Measurements from ENCODE around the gene BACH2.
"Not testable (repeated sequence)": the region's sequence is repeated elsewhere in the genome, so short reads cannot be mapped to it uniquely, and the experiment has no call there.

Gene BACH2

DNA sequence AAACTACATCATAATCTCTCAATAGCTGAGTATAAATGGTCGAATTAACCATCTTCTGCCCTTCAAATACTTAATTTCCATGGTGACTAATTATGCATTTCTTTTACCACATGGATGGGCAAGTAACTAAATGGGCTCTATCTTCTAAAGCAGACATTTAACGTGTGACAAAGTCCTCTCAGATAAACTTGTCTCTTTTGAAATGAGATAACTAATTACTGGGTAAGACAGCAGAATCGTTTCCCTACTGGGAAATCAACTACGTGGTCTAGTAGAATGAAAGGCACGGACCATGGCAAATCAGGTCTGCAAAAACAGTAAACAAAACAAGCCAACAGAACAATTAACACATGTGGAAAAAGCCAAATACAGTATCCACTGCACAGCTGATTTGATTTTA, 137.7 kb downstream of the BACH2 start:
- no peak for DNase-seq (ENCODE audit: low read depth, low spot score)

DNA sequence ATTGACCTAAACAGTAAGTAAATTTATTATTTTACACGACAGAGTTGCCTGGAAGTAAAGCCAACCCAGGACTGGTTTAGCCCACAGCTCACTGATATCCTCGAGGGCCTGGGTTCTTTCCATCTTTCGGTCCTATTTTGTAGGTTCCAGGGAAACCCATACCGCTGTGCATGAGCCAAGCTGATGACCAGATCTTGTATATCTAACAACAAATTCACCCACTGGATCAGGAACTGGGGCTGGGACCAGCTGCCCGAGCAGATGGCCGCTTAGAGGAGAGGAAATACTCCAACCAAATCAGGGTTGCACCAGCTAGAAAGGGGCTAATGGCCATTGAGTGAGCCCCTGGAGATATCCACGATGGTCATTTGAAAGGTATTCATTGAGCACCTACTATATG, 139.2 kb downstream of the BACH2 start:
- no peak for DNase-seq (ENCODE audit: low read depth, low spot score)

DNA sequence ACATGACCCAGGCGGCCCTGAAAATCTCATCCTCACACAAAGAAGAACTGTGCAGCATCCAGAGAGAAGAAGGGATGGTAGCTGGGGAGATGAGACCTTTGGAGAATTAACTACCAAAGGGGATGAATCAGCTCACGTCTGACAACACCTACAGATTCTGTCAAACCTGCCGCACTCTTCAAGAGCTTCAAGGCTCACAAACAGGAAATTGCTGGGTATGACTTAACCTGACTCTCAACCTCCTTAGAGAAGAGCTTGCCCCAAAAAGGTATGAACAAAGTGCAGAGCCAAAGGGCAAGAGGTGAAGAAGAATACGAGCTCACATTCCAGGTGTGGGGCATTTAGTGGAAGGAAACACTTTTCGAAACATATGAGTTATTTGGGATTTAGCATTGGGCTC, 139.8 kb downstream of the BACH2 start:
- no peak for DNase-seq (ENCODE audit: low read depth, low spot score)

DNA sequence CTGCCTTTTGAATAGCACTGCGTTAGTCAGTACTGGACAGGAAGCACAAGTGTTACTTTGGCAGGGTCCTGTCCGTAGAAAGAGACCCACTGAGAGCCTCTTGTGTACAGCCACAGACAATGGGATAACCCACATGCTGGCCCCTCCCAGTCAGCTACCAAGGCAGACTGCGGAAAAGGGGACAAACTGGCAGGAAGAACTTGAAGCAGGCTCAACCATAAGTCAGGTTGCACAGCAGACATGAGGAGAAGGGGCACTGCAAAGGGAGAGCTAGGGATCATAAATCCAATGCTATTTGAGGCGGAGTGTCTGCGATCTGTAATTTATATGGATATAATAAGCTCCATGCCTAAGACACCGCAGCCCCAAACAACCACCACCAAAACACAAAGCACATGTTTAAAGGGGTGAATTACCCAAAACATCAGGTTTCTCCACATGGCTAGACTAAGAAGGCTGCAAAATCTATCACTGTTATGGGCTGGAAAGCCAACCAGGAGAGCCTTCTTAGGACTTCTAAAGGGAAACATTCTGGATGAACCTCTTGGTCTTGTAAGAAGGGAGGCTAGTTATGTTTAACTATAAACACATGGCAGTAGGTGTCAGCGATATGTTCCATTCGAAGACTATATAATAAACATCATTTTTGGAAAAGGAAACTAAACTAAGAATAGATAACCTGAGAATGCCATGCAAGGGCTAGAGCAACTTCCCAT, 141.7 kb downstream of the BACH2 start:
- no peak for DNase-seq (ENCODE audit: low read depth, low spot score)

DNA sequence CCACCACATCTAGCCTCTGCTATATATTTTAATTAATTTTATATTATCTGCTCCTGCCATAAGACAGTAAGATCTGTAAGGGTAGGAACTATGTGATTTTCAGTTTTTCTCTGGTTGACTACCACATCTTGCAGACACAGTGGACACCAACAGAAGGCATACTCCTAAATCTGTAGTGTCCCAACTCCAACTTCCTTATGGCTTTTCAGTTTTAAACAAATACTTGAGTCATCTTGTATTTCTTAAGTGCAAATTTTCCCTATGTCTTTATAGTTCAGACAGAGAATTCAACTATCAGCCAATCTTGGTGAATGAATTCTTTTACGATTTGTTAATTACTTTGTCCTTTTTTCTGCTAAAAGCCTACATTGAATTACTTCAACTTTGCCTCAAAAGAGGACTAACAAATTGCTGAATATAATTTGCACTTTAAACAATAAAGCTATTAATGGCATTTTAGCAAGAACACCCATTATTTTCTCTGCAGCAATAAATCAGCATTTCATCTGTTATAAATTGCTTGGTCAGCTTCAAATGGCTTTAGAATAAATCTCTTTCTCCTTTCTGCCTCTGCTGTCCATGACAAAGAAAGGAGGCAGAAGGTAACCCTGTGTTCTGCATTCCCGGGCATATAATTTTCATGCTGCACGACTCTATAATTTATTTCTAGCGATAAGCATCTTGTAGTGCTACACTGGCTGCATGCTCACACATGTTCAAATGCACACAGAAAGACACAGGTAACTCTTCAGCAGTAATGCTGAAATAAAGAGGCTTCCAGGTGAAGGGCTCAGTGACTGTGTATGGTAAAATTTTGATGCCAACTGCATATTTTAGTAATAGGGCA, 144.8 kb downstream of the BACH2 start:
- DNase-seq (ENCODE audit: low read depth, low spot score), result no peak

DNA sequence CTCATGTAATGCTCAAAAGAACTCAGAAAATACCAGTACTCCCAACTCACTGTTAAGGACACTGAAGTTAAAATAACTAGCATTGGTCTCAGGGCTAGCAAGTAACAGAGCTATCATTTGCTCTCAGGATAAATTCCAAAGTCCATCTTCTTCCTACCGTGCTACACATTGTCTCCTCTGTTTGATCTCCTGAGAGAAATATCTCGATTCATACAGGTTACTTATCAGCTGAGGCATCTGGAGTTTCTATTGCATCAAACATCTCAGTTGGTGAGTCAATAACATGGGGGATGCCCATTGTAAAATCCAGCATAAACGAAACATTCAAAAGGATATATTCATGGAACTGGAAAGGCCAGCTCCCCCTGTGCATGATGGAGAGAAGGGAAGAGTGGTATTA, 147.4 kb downstream of the BACH2 start:
- DNase-seq (ENCODE audit: low read depth, low spot score), result no peak

DNA sequence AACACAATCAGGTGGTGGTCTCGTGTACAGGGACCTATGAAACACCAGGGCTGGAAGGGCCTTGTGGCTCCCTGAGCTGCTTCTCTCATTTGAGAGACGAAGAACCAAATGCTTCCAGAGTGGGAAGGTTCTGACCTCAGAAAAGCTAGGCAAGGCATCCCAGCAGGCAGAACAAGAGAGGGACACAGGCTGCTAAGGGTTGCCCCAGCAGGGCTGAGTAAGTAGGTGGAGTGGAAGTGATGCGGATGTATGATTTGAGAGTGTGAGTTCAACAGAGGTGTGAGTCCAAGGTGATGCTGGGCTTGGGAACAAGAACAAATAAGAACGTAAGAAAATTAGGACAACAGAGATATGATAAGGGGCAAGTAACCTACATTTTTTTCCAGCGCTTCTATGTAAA, 147.8 kb downstream of the BACH2 start:
- no peak for DNase-seq (ENCODE audit: low read depth, low spot score)

DNA sequence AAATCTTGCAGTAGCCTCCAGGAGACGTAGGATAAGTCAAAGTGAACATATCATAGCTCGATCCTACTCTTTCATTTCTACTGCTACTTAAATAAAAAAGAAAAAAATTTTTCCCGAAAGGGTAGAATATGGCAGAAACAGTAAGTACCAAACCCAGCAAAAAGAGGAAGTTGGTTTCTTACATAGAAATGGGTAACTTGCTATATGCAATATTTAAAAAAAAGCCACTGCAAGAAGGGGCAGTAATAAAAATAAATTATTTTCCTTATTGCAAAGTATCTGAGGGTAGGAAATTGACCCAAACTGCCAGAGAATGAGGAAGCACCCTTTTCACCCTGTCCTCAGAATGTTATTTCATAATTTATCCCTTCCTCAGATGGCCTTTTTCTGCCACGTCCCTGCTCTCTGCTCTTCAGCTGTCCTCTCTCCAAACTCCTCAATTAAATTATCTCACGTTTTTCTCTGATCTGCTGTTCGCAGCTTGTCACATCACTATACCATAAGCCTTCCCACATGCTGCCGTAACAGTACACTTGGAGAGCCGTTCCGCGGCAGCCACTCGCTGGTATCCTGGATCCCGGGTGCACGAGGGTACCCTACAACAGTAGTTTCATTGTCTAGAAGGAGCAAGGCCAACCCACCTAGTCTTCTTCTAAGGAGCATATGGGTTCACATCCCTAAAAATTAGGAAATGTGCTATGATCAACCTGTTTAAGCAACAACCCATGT, 149.6 kb downstream of the BACH2 start:
- no peak for DNase-seq (ENCODE audit: low read depth, low spot score)

DNA sequence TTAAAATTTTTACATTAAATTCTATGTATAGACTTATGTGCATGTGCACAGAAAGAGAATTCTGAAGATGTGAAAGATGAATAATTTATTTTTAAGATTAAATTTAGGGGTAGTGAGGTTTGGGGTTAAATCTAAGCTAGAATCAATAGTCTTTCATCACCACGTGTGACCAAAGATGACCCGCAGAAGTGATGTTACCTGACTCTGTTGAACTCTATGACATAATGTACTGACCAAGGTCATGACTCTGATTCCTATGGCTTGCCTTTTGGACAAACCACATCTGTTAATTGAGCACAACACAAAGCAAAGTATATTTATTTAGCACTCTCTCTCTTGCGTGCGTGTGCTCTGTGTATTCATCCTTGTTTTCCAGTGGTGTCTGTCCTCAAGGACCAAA, 150.6 kb downstream of the BACH2 start:
- DNase-seq (ENCODE audit: low read depth, low spot score), result no peak

DNA sequence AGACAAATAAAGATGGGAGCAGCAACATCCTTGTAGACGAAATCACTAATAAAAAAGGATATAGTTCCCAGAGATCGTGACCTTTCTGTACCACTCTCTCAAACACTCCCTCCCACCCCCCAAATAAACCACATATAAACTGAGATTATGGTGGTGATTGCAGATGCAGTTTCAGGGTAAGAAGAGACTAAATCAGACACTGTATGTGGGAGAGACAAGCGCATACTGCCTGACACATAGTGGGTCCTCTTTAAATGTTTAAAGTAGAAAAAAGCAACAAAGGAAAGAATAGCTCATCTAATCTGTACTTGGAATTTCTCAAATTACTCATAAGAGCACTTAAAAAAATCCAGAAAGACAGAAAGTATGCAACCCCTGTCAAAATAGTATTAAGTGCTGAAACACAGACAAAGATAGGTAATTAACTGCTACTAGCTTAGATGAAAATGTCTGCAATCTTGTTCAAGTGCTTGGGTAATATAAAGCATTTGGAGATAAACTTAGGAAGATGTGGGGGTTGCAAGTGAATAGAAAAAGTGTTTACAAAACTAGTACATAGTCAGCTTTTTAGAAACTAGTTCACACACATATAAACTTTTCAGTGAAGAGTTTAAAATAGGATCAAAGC, 151.6 kb downstream of the BACH2 start:
- no peak for DNase-seq (ENCODE audit: low read depth, low spot score)

DNA sequence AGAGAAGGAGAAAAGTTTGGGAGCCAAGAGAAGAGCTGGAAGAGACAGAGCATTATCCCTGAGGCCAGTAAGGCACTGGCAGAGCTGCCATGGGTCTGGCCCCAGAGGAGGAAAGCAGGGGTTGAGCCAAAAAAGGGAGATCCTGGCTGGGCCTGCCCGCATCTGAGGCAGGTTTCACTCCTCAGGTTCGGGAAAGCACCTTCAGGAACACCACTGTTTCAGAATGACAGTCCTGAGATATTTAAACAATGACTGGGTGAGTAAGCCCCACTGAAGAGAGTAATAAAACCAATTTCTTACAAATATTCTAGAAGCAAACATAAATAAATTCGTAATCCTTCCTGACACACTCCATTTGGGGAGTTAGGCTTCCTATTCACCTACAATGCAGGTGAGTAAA, 152.2 kb downstream of the BACH2 start:
- DNase-seq (ENCODE audit: low read depth, low spot score), result no peak

DNA sequence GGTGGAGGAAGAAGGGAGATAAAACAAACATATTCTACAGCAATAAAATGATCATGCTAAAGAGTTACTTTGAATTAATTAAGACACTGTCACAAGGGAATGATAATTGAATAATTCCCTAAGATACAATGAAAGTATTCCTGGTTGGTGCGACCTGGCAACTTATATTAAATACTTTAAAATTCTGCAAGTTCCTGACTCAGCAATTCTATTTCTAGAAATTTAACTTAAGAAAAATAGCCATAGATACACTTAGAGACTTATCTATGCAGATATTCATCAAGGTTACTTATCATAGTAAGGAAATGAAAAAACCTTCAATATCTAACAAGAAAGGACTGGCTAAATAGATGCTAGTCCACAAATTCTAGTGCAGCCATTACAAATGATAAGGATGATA, 156.0 kb downstream of the BACH2 start:
- no peak for DNase-seq (ENCODE audit: low read depth, low spot score)

DNA sequence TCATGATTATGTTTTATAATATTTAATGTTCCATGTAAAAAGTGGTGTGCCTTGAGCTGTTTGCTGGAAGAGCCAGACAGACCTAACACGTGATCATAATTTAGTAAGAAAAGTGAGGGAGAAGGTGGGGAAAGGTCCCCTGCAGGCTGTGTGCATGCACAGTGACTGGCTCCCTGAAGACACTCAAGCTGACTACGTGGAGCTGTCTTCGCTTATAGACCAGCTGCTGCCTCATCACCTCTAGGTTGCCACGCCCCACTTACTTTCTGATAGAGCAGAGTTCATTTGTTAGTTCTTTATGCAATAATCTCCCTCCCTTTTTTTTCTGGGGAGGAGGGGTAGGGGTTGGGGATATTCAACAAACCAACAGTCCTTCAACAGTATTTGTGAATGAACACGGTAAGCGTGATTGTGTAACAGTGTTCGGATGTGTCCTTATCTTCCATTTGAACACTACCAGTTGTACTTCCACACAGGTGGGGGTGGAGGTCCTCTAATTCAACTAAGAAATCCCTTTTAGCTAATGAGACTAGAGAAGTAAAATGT, 157.3 kb downstream of the BACH2 start:
- no peak for DNase-seq (ENCODE audit: low read depth, low spot score)

DNA sequence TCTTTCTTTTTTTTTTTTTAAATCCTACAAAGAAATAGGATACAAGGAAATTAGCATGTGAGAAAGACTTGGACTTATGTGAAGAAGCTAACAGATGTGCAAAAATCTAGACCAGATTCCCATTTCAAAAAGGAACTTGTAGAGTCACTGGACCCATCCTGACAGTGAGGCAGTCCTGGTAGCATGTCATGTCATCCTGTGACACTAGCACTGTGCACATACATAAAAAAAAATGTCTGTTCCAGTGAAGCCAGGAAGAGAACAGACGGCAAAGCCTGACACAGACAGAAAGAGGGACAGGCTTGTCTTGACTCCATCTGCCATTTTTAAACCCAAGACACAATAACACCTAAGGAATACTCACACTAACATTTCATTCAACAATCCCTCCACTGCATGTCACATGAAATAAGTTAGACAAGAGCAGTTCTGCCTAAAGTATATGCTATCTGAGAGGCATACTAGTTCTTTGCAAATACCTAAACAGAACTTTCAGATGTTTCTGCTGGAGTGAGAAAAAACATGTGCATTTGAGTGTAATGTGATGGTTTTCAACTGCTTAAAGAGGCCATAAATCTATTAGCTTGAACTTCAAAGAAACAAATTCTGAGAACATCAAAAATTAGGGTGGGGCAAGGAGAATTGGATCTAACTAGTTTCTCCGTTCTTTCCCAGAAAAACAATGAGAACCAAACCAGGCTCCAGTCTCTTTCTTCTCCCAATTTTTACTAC, 159.6 kb downstream of the BACH2 start:
- no peak for DNase-seq (ENCODE audit: low read depth, low spot score)

DNA sequence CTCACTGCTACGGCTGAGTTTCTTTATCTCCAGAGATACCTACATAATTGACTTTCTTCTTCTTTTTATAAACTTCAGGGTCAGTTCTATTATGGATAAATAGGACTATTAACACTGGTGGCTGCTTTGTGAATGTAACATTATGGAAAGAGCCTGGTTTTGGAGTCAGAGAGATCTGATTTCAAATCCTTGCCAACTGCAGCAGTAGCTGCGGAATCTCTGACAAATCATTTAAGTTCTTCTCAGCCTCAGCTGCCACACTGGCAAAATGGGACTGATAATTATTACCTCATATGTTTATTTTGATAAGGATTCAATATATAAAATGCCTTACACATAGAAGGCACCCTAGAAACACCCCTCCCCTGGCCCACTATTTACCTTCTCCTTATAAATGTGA, 160.5 kb downstream of the BACH2 start:
- no peak for DNase-seq (ENCODE audit: low read depth, low spot score)

DNA sequence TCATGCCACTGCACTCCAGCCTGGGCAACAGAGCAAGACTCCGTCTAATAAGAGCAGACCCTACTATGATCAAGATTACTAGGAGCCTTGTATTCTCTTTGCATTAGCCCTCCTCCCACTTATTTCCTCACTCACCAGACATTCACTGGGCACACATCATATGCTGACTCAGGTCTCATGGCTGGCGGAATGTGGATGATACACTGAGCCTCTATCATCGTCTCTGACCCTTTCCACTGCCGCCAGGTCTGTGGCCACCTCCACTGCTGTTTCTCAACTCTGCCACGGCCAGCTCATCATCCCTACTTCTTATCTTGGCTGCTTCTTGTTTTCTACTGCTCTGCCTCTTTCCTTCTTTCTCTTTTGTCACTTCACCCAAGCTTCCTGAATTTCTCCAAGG, 161.0 kb downstream of the BACH2 start:
- DNase-seq (ENCODE audit: low read depth, low spot score), result no peak

DNA sequence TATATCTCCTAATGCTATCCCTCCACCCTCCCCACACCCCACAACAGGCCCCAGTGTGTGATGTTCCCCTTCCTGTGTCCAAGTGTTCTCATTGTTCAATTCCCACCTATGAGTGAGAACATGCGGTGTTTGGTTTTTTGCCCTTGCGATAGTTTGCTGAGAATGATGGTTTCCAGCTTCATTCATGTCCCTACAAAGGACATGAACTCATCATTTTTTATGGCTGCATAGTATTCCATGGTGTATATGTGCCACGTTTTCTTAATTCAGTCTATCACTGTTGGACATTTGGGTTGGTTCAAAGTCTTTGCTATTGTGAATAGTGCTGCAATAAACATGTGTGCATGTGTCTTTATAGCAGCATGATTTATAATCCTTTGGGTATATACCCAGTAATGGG, 163.0 kb downstream of the BACH2 start:
- not testable (repeated sequence) for DNase-seq (ENCODE audit: low read depth, low spot score)

DNA sequence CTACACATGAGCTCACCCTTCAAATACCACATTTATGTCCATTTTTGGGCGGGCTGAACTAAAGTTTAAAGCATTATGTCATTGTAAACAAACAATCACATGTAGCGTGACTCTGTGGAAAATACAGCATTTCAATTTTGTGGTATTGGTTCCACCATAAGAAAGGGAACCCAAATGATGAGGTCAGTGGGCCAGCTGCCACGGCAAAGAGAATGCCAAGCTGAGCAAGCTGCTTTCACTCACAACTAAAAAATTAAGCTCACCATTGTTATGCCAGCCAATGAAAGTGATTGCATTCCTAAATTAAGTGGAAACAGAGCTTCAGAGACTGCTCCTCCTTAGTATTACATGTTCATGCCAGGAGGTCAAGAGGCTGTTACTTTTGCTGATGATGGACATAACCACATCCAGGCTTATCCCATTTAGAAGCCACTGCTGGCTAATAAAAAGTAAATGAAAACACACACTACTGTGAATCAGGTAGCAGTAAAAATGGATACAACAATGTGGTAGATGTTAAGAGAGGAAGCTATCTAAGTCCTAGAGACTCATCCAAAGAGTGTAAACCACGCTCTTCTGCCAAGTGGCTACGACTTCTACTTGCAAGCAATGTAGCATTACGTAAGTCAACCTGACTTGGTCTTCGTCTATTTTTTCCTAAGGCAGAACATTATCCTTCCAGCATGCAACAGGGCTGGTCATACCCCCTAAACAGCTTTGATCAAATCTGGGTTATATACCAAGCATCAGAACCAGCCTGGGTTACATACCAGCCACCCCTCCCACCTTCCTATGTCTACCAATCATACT, 164.8 kb downstream of the BACH2 start:
- no peak for DNase-seq (ENCODE audit: low read depth, low spot score)

DNA sequence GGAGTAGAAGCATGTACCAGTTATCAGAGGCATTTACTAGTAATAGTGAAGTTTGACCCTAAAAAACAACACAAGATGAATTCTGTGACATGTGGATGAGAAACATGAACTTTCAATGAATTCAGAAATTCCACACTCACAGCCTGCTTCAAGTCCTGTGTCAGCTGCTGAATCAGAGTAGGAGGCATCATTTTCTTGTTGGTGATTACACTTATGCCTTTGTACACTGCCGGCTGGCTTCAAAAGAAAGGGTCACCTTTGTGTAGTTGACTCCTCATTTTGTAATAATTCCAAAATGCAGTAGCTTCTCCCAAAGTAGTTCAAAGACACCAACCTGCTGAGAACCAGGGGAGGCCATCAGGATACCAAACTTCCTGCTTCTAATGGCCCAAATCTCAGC, 165.5 kb downstream of the BACH2 start:
- no peak for DNase-seq (ENCODE audit: low read depth, low spot score)

DNA sequence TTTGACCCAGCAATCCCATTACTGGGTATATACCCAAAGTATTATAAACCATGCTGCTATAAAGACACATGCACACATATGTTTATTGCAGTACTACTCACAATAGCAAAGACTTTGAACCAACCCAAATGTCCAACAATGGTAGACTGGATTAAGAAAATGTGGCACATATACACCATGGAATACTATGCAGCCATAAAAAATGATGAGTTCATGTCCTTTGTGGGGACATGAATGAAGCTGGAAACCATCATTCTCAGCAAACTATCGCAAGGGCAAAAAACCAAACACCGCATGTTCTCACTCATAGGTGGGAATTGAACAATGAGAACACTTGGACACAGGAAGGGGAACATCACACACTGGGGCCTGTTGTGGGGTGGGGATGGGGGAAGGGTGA, 168.0 kb downstream of the BACH2 start:
- DNase-seq (ENCODE audit: low read depth, low spot score), result not testable (repeated sequence)

Data from activated naive CD8-positive, alpha-beta T cell treated with anti-CD3 and anti-CD28 coated beads, Interleukin-2, amount 50 U/mL, for 16 hours (primary cell).